ENCODE data around the gene SRMS.

DNA sequence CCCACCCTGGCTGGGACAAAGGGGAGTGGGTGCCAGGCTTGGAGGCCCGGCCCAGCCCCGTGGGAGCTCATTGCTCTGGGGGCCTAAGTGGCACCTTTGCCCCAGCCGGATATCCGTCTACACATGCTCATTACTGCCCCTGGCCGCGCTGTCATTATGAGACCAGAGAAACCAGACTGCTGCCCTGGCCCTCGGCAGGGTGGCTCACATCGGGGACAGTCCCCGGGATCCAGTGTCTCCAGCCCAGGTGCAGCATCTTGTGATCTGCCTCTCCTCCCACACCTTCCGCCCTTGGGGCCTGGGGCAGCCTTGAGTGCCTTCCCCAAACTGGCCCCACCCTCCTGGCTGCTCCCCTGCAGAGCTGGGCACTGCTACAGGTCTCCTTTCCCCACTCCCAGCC is 4.9 kb downstream of the SRMS start:
- TF ChIP-seq POLR2A (IDR thresholded peaks at IDR 0.05), result no peak
- TF ChIP-seq, protein P1, sequence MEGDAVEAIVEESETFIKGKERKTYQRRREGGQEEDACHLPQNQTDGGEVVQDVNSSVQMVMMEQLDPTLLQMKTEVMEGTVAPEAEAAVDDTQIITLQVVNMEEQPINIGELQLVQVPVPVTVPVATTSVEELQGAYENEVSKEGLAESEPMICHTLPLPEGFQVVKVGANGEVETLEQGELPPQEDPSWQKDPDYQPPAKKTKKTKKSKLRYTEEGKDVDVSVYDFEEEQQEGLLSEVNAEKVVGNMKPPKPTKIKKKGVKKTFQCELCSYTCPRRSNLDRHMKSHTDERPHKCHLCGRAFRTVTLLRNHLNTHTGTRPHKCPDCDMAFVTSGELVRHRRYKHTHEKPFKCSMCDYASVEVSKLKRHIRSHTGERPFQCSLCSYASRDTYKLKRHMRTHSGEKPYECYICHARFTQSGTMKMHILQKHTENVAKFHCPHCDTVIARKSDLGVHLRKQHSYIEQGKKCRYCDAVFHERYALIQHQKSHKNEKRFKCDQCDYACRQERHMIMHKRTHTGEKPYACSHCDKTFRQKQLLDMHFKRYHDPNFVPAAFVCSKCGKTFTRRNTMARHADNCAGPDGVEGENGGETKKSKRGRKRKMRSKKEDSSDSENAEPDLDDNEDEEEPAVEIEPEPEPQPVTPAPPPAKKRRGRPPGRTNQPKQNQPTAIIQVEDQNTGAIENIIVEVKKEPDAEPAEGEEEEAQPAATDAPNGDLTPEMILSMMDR (IDR thresholded peaks at IDR 0.05), result no peak
